ENCODE data around the gene FAIM2. TPM values are rescaled to one million over a fixed set of nuclear protein-coding genes. Genes with fewer than 3 reads are reported as not detected.

FAIM2 gene
- total RNA-seq, 4 donors from 2014 or later = 4.1 to 10.3 (median 7.4) TPM

GRCh38 chr12:49831717-49832116 lies 72.0 kb downstream of the FAIM2 start:
- H3K27ac ChIP-seq (replicated peaks in 1 of 4) = no peak overlapping the region
- TF ChIP-seq POLR2A (IDR thresholded peaks at IDR 0.05; ENCODE audit: low read depth) (no peak), POLR2AphosphoS5 (IDR thresholded peaks at IDR 0.05) (no peak)
- DNase-seq (ENCODE audit: extremely low spot score) = no peak
- intact Hi-C loops (cut with DNase I) = no loop called here
- WGBS = 91% methylated on average over 2 of the region's 2 CpGs
- H3K27me3 ChIP-seq = no peaks in the 10 kb centered on the region
- H3K9me3 ChIP-seq = no peaks in the 10 kb centered on the region
- H3K36me3 ChIP-seq = no peaks in the 10 kb centered on the region
- H3K4me1 ChIP-seq = peaks cover 14 to 23% (median 18%) of the 10 kb centered on the region in 4 donors
- no peak overlapping the region for H3K4me3 ChIP-seq

DNA sequence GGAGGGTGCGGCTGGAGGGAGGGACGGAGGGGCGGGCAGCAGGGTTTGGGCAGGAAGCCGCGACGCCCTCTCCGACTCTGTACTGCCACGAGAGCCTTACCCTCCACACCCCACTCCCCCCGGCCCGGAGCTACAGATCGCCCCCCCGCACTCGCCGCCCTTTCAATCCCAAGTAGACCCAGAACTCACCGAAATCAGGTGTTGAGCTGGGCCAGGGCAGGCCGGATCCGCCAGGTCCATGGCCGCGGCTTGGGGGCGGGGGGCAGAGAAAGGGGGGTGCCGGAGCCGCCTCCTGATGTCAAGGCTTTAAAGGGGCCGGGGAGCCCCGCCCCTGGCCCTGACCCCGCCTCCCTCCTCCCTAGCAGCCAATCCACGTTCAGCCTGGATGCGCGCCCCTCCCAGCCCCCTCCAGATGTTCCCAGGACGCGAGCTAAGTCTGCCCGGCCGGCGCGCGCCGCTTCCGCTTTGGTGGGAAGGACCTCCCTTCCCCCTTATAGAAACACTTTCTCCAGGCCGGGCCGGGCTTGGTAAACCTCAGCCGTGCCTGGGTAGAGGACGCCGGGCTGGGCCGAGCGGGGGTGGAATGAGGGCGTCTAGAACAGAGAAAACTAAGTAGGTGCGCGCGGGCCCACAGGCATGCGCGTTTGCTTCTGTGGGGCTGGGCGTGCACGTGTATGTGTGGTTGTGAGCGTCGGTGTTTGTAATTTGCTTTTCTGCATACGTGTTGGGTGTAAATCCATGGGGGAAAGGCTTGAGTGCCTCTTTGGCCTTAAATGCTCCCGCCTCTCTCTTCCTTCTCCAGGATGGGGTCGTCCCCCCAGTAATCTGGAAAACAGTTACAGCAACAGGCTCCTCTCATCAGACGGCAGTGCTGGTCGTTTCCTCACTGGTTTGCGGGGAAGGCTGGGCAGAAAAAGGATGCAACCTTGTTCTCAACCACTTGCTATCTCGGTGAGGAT lies 75.3 kb downstream of the FAIM2 start, which contains the start of gene NCKAP5L:
TSS of gene NCKAP5L (minus strand) at position 281 of the 959 bp plus-strand sequence. CDS start 24,369 bp downstream, outside the sequence.
- TF ChIP-seq EP300 (IDR thresholded peaks at IDR 0.05) = no peak
- peak; percentile 23 for TF ChIP-seq POLR2A (IDR thresholded peaks at IDR 0.05; ENCODE audit: low read depth)
- peak; percentile 81 to 88 for TF ChIP-seq POLR2AphosphoS5 (IDR thresholded peaks at IDR 0.05)
- TF ChIP-seq, protein P1, sequence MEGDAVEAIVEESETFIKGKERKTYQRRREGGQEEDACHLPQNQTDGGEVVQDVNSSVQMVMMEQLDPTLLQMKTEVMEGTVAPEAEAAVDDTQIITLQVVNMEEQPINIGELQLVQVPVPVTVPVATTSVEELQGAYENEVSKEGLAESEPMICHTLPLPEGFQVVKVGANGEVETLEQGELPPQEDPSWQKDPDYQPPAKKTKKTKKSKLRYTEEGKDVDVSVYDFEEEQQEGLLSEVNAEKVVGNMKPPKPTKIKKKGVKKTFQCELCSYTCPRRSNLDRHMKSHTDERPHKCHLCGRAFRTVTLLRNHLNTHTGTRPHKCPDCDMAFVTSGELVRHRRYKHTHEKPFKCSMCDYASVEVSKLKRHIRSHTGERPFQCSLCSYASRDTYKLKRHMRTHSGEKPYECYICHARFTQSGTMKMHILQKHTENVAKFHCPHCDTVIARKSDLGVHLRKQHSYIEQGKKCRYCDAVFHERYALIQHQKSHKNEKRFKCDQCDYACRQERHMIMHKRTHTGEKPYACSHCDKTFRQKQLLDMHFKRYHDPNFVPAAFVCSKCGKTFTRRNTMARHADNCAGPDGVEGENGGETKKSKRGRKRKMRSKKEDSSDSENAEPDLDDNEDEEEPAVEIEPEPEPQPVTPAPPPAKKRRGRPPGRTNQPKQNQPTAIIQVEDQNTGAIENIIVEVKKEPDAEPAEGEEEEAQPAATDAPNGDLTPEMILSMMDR (IDR thresholded peaks at IDR 0.05) = peak in 1 of 3 experiments; percentile 13
- Histone ChIP-seq H3K27ac (replicated peaks in 1 of 4) (peak within 1 kb of the TSS; percentile 94 to 97 (median 96)), H3K27me3 (no peaks in the 10 kb centered on the region), H3K4me1 (peaks cover 47 to 55% (median 50%) of the 10 kb centered on the region in 4 donors), H3K4me3 (peak within 1 kb of the TSS; percentile 90 to 95 (median 92)), H3K9me3 (no peaks in the 10 kb centered on the region), H3K36me3 (peaks cover 0 to 6% (median 0%) of the 10 kb centered on the region in 4 donors)
- intact Hi-C loops (cut with DNase I) = no loop called here
- WGBS = 1% methylated on average over 36 of the region's 61 CpGs
- DNase-seq (ENCODE audit: extremely low spot score) = peak; percentile 99

DNA sequence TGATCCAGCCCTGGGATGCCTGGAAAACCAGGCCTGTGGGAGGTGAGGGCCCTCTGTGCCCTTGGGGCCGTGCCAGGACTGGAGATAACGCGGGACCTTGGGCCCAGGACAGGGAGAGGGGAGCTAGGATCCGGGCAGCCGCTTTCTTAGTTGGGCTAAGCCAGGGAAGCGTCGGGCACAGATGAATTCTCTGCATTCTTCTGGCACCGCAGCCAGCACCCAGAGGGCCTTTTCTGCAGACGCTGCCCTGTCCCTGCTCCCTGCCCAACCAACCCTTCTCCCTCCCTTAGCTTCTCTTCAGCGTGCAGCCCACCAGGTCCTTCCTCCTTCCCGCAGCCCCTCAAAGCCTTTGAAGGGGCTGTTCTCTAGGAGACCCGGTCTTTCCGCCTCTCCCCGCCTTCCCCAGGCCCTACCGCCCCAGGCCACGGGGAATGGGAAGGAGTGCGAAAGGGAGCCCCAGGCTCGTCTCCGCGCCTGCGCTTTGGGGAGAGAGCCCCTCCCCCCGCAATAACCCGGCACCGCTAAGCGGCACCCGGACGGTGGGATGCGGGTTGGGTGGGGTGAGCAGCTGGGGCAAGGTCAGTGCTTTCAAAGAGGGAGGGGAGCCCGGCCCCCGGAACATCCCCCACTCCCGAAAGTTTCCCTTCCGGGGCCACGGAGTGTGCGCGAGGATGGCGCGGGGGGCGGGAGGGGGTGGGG lies 76.2 kb downstream of the FAIM2 start:
- no peaks in the 10 kb centered on the region for H3K27me3 ChIP-seq
- H3K27ac ChIP-seq (replicated peaks in 1 of 4) = peak overlapping the region; percentile 94 to 97 (median 96)
- peaks cover 0 to 14% (median 3%) of the 10 kb centered on the region in 4 donors for H3K36me3 ChIP-seq
- intact Hi-C loops (cut with DNase I) = no loop called here
- TF ChIP-seq POLR2A (IDR thresholded peaks at IDR 0.05; ENCODE audit: low read depth) (peak; percentile 13), EP300 (IDR thresholded peaks at IDR 0.05) (no peak), POLR2AphosphoS5 (IDR thresholded peaks at IDR 0.05) (peak; percentile 16 to 58)
- TF ChIP-seq, protein P1 (IDR thresholded peaks at IDR 0.05) = no peak
- H3K4me1 ChIP-seq = peaks cover 49 to 59% (median 54%) of the 10 kb centered on the region in 4 donors
- DNase-seq (ENCODE audit: extremely low spot score) = no peak
- H3K4me3 ChIP-seq = peak overlapping the region; percentile 90 to 95 (median 92)
- WGBS = 0% methylated on average over 8 of the region's 38 CpGs
- H3K9me3 ChIP-seq = no peaks in the 10 kb centered on the region

DNA sequence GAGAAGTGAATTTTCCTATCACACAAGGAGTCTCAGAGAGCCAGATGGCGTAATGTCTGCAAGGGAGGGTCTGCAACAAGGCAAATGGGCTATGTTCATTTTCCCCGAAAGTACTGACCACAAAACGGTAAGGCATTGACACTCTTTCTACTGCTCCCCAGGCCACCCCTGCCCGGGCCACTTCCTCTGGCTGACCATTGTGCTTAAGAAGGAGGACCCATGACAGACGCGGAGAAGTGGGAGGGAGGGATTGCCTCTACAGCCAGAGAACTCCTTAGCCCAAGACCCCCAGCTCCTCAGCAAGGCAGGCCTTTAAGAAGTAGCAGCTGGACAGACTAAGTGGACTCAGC lies 76.7 kb downstream of the FAIM2 start:
- peaks cover 0 to 20% (median 7%) of the 10 kb centered on the region in 4 donors for H3K36me3 ChIP-seq
- H3K9me3 ChIP-seq = no peaks in the 10 kb centered on the region
- WGBS = 63% methylated on average over 4 of the region's 6 CpGs
- intact Hi-C loops (cut with DNase I) = no loop called here
- DNase-seq (ENCODE audit: extremely low spot score) = no peak
- TF ChIP-seq, protein P1 (IDR thresholded peaks at IDR 0.05) = no peak
- H3K4me3 ChIP-seq = peak overlapping the region; percentile 90 to 95 (median 92)
- H3K27ac ChIP-seq (replicated peaks in 1 of 4) = peak overlapping the region; percentile 94 to 97 (median 96)
- peaks cover 50 to 59% (median 55%) of the 10 kb centered on the region in 4 donors for H3K4me1 ChIP-seq
- no peaks in the 10 kb centered on the region for H3K27me3 ChIP-seq

- intact Hi-C loops (cut with DNase I) = no loop called here
- 31% methylated on average over 4 of the region's 4 CpGs for WGBS
Measured at GRCh38 chr12:49825971-49826421, 77.7 kb downstream of the FAIM2 start.

More at GRCh38 chr12:49825971-49826421, 77.7 kb downstream of the FAIM2 start:
- Histone ChIP-seq H3K27ac (replicated peaks in 1 of 4) (peak overlapping the region; percentile 94 to 97 (median 96)), H3K27me3 (no peaks in the 10 kb centered on the region), H3K9me3 (no peaks in the 10 kb centered on the region), H3K4me3 (peak overlapping the region in 2 of 4 donors; percentile 10 to 95), H3K36me3 (peaks cover 0 to 22% (median 8%) of the 10 kb centered on the region in 4 donors), H3K4me1 (peaks cover 61 to 69% (median 65%) of the 10 kb centered on the region in 4 donors)
- TF ChIP-seq POLR2A (IDR thresholded peaks at IDR 0.05; ENCODE audit: low read depth) (no peak), EP300 (IDR thresholded peaks at IDR 0.05) (no peak), POLR2AphosphoS5 (IDR thresholded peaks at IDR 0.05) (no peak)
- TF ChIP-seq, protein P1 (IDR thresholded peaks at IDR 0.05) = no peak
- no peak for DNase-seq (ENCODE audit: extremely low spot score)

Measured in esophagus muscularis mucosa (tissue), 4 donors.